ENCODE data around the gene NHLH1.

Gene NHLH1

GRCh38 chr1:160366731-160367515, at the start of gene NHLH1:
NHLH1 (plus strand) TSS chr1:160367071; CDS start chr1:160370732, 3,661 bp downstream.
- no peak for DNase-seq (ENCODE audit: low read depth in 2 of 3, low spot score in 1 of 3)

GRCh38 chr1:160322831-160323230, 44.0 kb upstream of the NHLH1 start:
- DNase-seq (ENCODE audit: low read depth in 2 of 3, low spot score in 1 of 3): no peak

GRCh38 chr1:160325252-160325651, 41.6 kb upstream of the NHLH1 start:
- DNase-seq (ENCODE audit: low read depth in 2 of 3, low spot score in 1 of 3): no peak

GRCh38 chr1:160326418-160326817, 40.5 kb upstream of the NHLH1 start:
- DNase-seq (ENCODE audit: low read depth in 2 of 3, low spot score in 1 of 3): no peak

GRCh38 chr1:160328184-160328583, 38.7 kb upstream of the NHLH1 start:
- DNase-seq (ENCODE audit: low read depth in 2 of 3, low spot score in 1 of 3): no peak

- DNase-seq (ENCODE audit: low read depth in 2 of 3, low spot score in 1 of 3): no peak
Observed at GRCh38 chr1:160330119-160330518, 36.8 kb upstream of the NHLH1 start.

- no peak for DNase-seq (ENCODE audit: low read depth in 2 of 3, low spot score in 1 of 3)
Observed at GRCh38 chr1:160332516-160332915, 34.4 kb upstream of the NHLH1 start.

- DNase-seq (ENCODE audit: low read depth in 2 of 3, low spot score in 1 of 3): no peak
Observed at GRCh38 chr1:160338580-160338979, 28.3 kb upstream of the NHLH1 start.

- no peak for DNase-seq (ENCODE audit: low read depth in 2 of 3, low spot score in 1 of 3)
Observed at GRCh38 chr1:160340146-160340545, 26.7 kb upstream of the NHLH1 start.

GRCh38 chr1:160340866-160341265, 26.0 kb upstream of the NHLH1 start:
- no peak for DNase-seq (ENCODE audit: low read depth in 2 of 3, low spot score in 1 of 3)

GRCh38 chr1:160342526-160342925, 24.3 kb upstream of the NHLH1 start:
- peak in 1 of 3 donors; percentile 4 for DNase-seq (ENCODE audit: low read depth in 2 of 3, low spot score in 1 of 3)

- peak; percentile 82 to 87 (median 87) for DNase-seq (ENCODE audit: low read depth in 2 of 3, low spot score in 1 of 3)
Observed at GRCh38 chr1:160342953-160343869, 23.7 kb upstream of the NHLH1 start, which contains the start of the genes COPA and NCSTN. COPA (minus strand) TSS chr1:160343250; CDS start chr1:160343170, 80 bp downstream. NCSTN (plus strand) TSS chr1:160343383; CDS start chr1:160343397, 14 bp downstream.

- no peak for DNase-seq (ENCODE audit: low read depth in 2 of 3, low spot score in 1 of 3)
Observed at GRCh38 chr1:160344241-160344640, 22.6 kb upstream of the NHLH1 start.

- DNase-seq (ENCODE audit: low read depth in 2 of 3, low spot score in 1 of 3): no peak
Observed at GRCh38 chr1:160344936-160345335, 21.9 kb upstream of the NHLH1 start.

- DNase-seq (ENCODE audit: low read depth in 2 of 3, low spot score in 1 of 3): no peak
Observed at GRCh38 chr1:160346463-160346862, 20.4 kb upstream of the NHLH1 start.

GRCh38 chr1:160346958-160347357, 19.9 kb upstream of the NHLH1 start:
- DNase-seq (ENCODE audit: low read depth in 2 of 3, low spot score in 1 of 3): no peak

- no peak for DNase-seq (ENCODE audit: low read depth in 2 of 3, low spot score in 1 of 3)
Observed at GRCh38 chr1:160351629-160352028, 15.2 kb upstream of the NHLH1 start.

GRCh38 chr1:160352555-160352954, 14.3 kb upstream of the NHLH1 start:
- no peak for DNase-seq (ENCODE audit: low read depth in 2 of 3, low spot score in 1 of 3)

GRCh38 chr1:160353223-160353622, 13.6 kb upstream of the NHLH1 start:
- no peak for DNase-seq (ENCODE audit: low read depth in 2 of 3, low spot score in 1 of 3)

GRCh38 chr1:160354388-160354985, 12.4 kb upstream of the NHLH1 start:
- no peak for DNase-seq (ENCODE audit: low read depth in 2 of 3, low spot score in 1 of 3)

GRCh38 chr1:160357286-160358002, 9.4 kb upstream of the NHLH1 start:
- no peak for DNase-seq (ENCODE audit: low read depth in 2 of 3, low spot score in 1 of 3)

All from stimulated activated CD4-positive, alpha-beta T cell treated with anti-CD3 and anti-CD28 coated beads, Interleukin-12 subunit alpha, Interleukin-12 subunit beta, amount 100 ng/mL, for 48 hours (primary cell).